ENCODE results near the gene PISD. TPM values are rescaled to one million over a fixed set of nuclear protein-coding genes. Genes with fewer than 3 reads are reported as not detected.

The PISD gene
- total and polyA plus RNA-seq, 9 of the 15 experiments (the other 6 are each of a cell fraction or from before 2014, with no cell fraction given), result 24.5 to 65.9 (median 36.6) TPM

DNA sequence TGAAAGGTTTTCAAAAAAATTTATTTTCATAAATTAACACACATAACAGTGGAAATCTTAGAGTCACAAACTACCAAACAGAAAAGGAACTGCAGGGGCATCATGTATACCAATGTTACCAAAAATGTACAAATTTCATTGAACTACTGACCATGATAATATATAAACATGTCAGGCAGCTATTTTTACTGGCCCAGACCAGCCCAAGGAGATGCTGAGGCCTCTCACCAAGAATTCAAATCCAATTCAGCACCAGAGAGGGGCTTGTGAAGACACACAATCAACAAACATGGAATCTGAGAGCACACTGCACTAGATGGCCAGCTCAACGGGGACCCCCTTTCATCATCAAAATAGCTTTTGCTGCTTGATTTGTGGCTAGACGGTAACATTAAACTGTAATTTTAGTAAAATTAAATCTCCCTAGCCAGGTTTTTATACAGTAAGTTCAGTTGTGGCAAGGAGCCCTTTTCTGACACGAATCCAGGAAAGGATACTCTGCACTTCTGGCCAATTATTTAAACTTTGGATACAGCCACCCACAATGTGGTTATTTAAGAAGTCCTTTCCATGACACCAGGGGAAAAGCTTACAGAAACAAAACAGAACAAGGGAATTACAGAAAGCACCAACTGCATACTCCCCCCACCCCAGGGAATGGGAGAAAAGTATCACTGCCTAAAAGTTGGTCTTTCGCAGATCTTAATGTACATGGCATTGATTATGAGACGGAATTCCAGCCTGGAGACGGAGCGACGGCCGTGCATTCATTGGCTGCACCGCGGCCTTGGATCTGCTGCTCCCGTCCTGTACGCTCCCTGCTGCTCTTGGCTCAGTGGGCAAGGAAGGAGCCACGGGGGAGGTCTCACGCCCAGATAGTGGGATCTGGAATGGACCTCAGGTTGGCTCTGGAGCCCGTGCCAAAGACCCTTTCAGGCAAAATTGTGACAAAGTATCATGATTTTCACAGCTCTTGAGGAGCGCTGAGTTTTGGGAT, 19.6 kb upstream of the PISD start:
- H3K36me3 ChIP-seq (ENCODE audit: control insufficient read depth, insufficient read depth, low read length), result peaks cover 33% of the 10 kb centered on the region; the same call in 2 of the 3 replicates
- no TSS peak for BruUV-seq (replicated peaks)
- H3K4me2 ChIP-seq (ENCODE audit: insufficient read depth, low read length), result no peak overlapping the region
- in situ Hi-C loops (cut with MboI) (no loop called here), intact Hi-C loops (cut with micrococcal nuclease) (no loop called here)
- ChIA-PET POLR2A (interaction anchor here (0.9 to 1.6 kb wide), 2 partner anchors 20 to 49 kb away, joined by 3 to 5 read pairs; partner anchors contain the start of gene PISD), CTCF (ENCODE audit: low intra/inter-chr PET ratio) (no interaction called here)
- H3K4me3 ChIP-seq, result no peak overlapping the region
- no peak for FAIRE-seq
- H3K9ac ChIP-seq (ENCODE audit: insufficient read depth in 1 of 2, low read depth in 2 of 2, low read length in 2 of 2), result 0 out of 4 replicates have a peak overlapping the region, but pooled peaks of 1 of the 2 experiments have one; percentile 26
- H3K27ac ChIP-seq (ENCODE audit: extremely low read depth, low read depth, low read length), result no peak overlapping the region
- H3K27me3 ChIP-seq (ENCODE audit: control insufficient read depth in 2 of 2, insufficient read depth in 2 of 2, low read length in 2 of 2), result no peaks in the 10 kb centered on the region
- no peak for ATAC-seq
- TF ChIP-seq, protein P1, sequence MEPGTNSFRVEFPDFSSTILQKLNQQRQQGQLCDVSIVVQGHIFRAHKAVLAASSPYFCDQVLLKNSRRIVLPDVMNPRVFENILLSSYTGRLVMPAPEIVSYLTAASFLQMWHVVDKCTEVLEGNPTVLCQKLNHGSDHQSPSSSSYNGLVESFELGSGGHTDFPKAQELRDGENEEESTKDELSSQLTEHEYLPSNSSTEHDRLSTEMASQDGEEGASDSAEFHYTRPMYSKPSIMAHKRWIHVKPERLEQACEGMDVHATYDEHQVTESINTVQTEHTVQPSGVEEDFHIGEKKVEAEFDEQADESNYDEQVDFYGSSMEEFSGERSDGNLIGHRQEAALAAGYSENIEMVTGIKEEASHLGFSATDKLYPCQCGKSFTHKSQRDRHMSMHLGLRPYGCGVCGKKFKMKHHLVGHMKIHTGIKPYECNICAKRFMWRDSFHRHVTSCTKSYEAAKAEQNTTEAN (CRISPR knock-in tag; IDR thresholded peaks at IDR 0.05), result no peak
- TF ChIP-seq NR2C1 (IDR thresholded peaks at IDR 0.05) (no peak), NR2C1 (tag; IDR thresholded peaks at IDR 0.05) (no peak), MAFK (IDR thresholded peaks at IDR 0.05; ENCODE audit: low read length) (no peak), FIP1L1 (IDR thresholded peaks at IDR 0.05; ENCODE audit: low read depth, low read length, poor library complexity, severe bottlenecking) (no peak), ZNF12 (CRISPR knock-in tag; IDR thresholded peaks at IDR 0.05) (no peak), SMARCB1 (IDR thresholded peaks at IDR 0.05; ENCODE audit: insufficient read length, low read depth) (no peak), POLR2G (IDR thresholded peaks at IDR 0.05; ENCODE audit: low read depth, low read length) (peak; percentile 37; the same call in 1 of the 2 replicates), NRF1 (conservative IDR thresholded peaks at IDR 0.05 in 1 of 2, IDR thresholded peaks at IDR 0.05 in 1 of 2) (no peak)
- no peaks in the 10 kb centered on the region for H4K20me1 ChIP-seq (replicated peaks; ENCODE audit: control insufficient read depth, insufficient read depth, low read length)
- no peak for DNase-seq (ENCODE audit: extremely low read depth in 1 of 4, low spot score in 3 of 4)
- no peaks in the 10 kb centered on the region for H3K9me3 ChIP-seq (replicated peaks; ENCODE audit: control insufficient read depth, insufficient read depth, low read depth, low read length)
- 89% methylated on average over 17 of the region's 17 CpGs for WGBS (ENCODE audit: insufficient coverage, low coverage, missing lambda C conversion rate)
- no peaks in the 10 kb centered on the region for H3K79me2 ChIP-seq (ENCODE audit: control insufficient read depth, insufficient read depth, low read length)
- peaks cover 2% of the 10 kb centered on the region in 2 experiments; a peak in 4 of 5 replicates for H3K4me1 ChIP-seq (replicated peaks in 1 of 2; ENCODE audit: control insufficient read depth in 2 of 2, insufficient read depth in 2 of 2, low read length in 2 of 2)
- H3K9me1 ChIP-seq (ENCODE audit: control insufficient read depth, insufficient read depth, low read length), result no peaks in the 10 kb centered on the region
- no peak overlapping the region for H2AFZ ChIP-seq (ENCODE audit: low read depth, low read length)
